Astrocyte (in vitro differentiated cells and primary cell): ENCODE data around the gene ETV4. TPM values are rescaled to one million over a fixed set of nuclear protein-coding genes. Genes with fewer than 3 reads are reported as not detected.
A peak's percentile ranks its signal among the peaks of the same experiment; 100 is the strongest.

Experiments
- DNase-seq: peaks from one replicate; pipeline ENCODE4 v3.0.0-alpha.2; 2010; ENCODE audit warnings: low read depth
- FAIRE-seq: peaks from 2 replicates; lab custom pipeline; 2011; peaks lifted over from hg19 to GRCh38; lab: Jason Lieb, UNC
- H2AFZ ChIP-seq: 2 replicates; pipeline ENCODE4 v1.6.0; 2012; ENCODE audit warnings: low read depth, low read length, inconsistent platforms
- H3K27ac ChIP-seq: 2 replicates; pipeline ENCODE4 v1.5.1; 2011; ENCODE audit warnings: low read depth, low read length, inconsistent platforms
- H3K27me3 ChIP-seq: 2 replicates; pipeline ENCODE4 v1.6.0; 2011; ENCODE audit warnings: low read length, inconsistent platforms; ENCODE audit not compliant: insufficient read depth
- H3K36me3 ChIP-seq: 2 replicates; pipeline ENCODE4 v1.5.1; 2011; ENCODE audit warnings: low read length, inconsistent platforms; ENCODE audit not compliant: insufficient read depth
- H3K4me1 ChIP-seq: 2 replicates; pipeline ENCODE4 v1.5.1; 2011; ENCODE audit warnings: low read length, inconsistent platforms; ENCODE audit not compliant: insufficient read depth
- H3K4me2 ChIP-seq: 2 replicates; pipeline ENCODE4 v1.6.0; 2012; ENCODE audit warnings: low read length, inconsistent platforms
- H3K4me3 ChIP-seq: 2 replicates; pipeline ENCODE4 v1.5.1; 2011; ENCODE audit warnings: low read depth, mild to moderate bottlenecking, low read length, inconsistent platforms; ENCODE audit not compliant: insufficient read depth
- H3K79me2 ChIP-seq: 2 replicates; pipeline ENCODE4 v1.6.0; 2012; ENCODE audit warnings: mild to moderate bottlenecking, low read length, inconsistent platforms; ENCODE audit not compliant: insufficient read depth
- H3K9ac ChIP-seq: 2 replicates; pipeline ENCODE4 v1.6.0; 2012; ENCODE audit warnings: mild to moderate bottlenecking, low read length, inconsistent platforms
- H3K9me3 ChIP-seq: 2 replicates; pipeline ENCODE4 v1.5.1; 2012; ENCODE audit warnings: low read depth, mild to moderate bottlenecking, low read length, inconsistent platforms; ENCODE audit not compliant: insufficient read depth
- H4K20me1 ChIP-seq: 2 replicates; pipeline ENCODE4 v1.6.0; 2012; ENCODE audit warnings: low read length, inconsistent platforms; ENCODE audit not compliant: insufficient read depth
- H3K27ac Mint-ChIP-seq: one replicate; pipeline ENCODE4 v1.8.0; 2021; ENCODE audit warnings: mild to moderate bottlenecking, mixed read lengths; ENCODE audit not compliant: unreplicated experiment
- H3K27me3 Mint-ChIP-seq: one replicate; pipeline ENCODE4 v1.8.0; 2021; ENCODE audit warnings: low read depth, mixed read lengths; ENCODE audit not compliant: unreplicated experiment
- H3K36me3 Mint-ChIP-seq: one replicate; pipeline ENCODE4 v1.8.0; 2021; ENCODE audit warnings: low read depth, mixed read lengths; ENCODE audit not compliant: unreplicated experiment
- H3K4me1 Mint-ChIP-seq: one replicate; pipeline ENCODE4 v1.8.0; 2021; ENCODE audit warnings: low read depth, mixed read lengths; ENCODE audit not compliant: unreplicated experiment
- H3K4me3 Mint-ChIP-seq: one replicate; pipeline ENCODE4 v1.8.0; 2021; ENCODE audit warnings: mild to moderate bottlenecking, moderate library complexity, mixed read lengths; ENCODE audit not compliant: unreplicated experiment
- H3K9me3 Mint-ChIP-seq: one replicate; pipeline ENCODE4 v1.8.0; 2021; ENCODE audit warnings: mild to moderate bottlenecking, mixed read lengths; ENCODE audit not compliant: unreplicated experiment
- EZH2 ChIP-seq: IDR thresholded peaks from 2 replicates; pipeline ENCODE4 v1.6.1; 2012; ENCODE audit warnings: mild to moderate bottlenecking, low read length, inconsistent platforms; ENCODE audit not compliant: insufficient read depth
- total RNA-seq: library from RNA; stranded (reverse); gene quantifications from 2 replicates; pipeline ENCODE4 v1.2.1, GENCODE V29; 2021
- TF ChIP-seq, protein P1 (sequence below): IDR thresholded peaks from 2 replicates; pipeline ENCODE4 v1.5.1; 2011; ENCODE audit warnings: low read depth, mild to moderate bottlenecking, inconsistent platforms, low read length, moderate library complexity; ENCODE audit not compliant: insufficient read depth

ETV4 gene
- total RNA-seq, 1 donor from 2014 or later: 11.4 TPM

DNA sequence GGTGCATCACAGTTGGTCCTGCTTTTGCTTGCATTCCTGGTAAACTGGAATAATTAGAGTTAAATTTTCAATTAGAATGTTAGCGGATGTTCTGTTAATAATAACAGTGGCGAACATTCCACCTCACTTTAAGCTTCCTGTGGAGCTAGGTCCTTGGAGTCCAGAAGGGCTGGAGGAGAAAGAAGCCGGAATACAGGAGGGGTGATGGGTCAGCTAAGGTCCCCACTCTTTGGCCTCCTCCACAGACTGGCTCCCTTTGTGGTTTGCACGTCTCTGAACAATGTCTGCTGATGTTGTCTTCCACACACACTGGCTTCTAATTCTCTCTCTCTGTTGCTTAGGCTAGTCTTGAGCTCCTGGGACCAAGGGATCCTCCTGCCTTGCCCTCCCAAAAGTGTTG lies 35.0 kb upstream of the ETV4 start:
- Mint-ChIP-seq H3K4me1 (peaks cover 38% of the 10 kb centered on the region), H3K27ac (peak overlapping the region; percentile 79), H3K9me3 (peaks cover 5% of the 10 kb centered on the region), H3K4me3 (peak overlapping the region; percentile 63), H3K36me3 (peaks cover 3% of the 10 kb centered on the region), H3K27me3 (peaks cover 12% of the 10 kb centered on the region)
- TF ChIP-seq EZH2: no peak
- TF ChIP-seq, protein P1, sequence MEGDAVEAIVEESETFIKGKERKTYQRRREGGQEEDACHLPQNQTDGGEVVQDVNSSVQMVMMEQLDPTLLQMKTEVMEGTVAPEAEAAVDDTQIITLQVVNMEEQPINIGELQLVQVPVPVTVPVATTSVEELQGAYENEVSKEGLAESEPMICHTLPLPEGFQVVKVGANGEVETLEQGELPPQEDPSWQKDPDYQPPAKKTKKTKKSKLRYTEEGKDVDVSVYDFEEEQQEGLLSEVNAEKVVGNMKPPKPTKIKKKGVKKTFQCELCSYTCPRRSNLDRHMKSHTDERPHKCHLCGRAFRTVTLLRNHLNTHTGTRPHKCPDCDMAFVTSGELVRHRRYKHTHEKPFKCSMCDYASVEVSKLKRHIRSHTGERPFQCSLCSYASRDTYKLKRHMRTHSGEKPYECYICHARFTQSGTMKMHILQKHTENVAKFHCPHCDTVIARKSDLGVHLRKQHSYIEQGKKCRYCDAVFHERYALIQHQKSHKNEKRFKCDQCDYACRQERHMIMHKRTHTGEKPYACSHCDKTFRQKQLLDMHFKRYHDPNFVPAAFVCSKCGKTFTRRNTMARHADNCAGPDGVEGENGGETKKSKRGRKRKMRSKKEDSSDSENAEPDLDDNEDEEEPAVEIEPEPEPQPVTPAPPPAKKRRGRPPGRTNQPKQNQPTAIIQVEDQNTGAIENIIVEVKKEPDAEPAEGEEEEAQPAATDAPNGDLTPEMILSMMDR: no peak
- H4K20me1 ChIP-seq: no peaks in the 10 kb centered on the region
- H3K9me3 ChIP-seq: no peaks in the 10 kb centered on the region
- H3K4me1 ChIP-seq: peaks cover 29% of the 10 kb centered on the region
- H3K27me3 ChIP-seq: no peaks in the 10 kb centered on the region
- no peak overlapping the region for H3K4me3 ChIP-seq
- DNase-seq: no peak
- H3K79me2 ChIP-seq: no peaks in the 10 kb centered on the region
- FAIRE-seq: no peak
- no peaks in the 10 kb centered on the region for H3K36me3 ChIP-seq
- no peak overlapping the region for H3K9ac ChIP-seq
- no peak overlapping the region for H3K4me2 ChIP-seq
- H2AFZ ChIP-seq: no peak overlapping the region
- no peak overlapping the region for H3K27ac ChIP-seq

DNA sequence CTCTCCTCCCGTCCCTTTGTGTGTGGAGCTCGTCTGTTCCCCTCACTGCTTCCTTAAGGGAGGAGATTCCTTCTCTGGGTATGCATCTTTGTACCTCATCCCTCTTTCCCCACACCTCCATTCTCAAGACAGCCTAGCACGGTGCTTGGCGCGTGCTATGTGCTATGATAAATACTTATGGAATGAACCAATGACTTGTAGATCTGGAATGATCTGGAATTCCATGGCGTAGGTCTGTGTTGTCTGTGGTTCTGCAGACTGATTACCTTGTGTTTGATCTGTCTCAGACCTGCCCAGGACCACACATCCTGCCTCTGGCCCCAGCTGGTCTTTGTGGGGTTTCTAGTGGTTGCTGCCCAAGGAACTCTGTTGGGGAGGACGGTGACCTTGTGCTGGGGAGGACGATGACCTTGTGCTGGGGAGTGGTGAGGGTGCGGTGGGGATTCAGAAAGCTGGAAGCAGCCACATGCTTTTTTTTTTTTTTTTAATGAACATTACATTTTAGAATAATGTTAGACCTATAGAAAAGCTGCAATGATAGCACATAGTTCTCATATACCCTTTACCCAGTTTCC lies 33.5 kb upstream of the ETV4 start:
- Histone ChIP-seq H3K36me3 (no peaks in the 10 kb centered on the region), H3K27me3 (no peaks in the 10 kb centered on the region), H3K4me2 (peak overlapping the region; percentile 60), H3K27ac (peak overlapping the region; percentile 76), H3K4me3 (no peak overlapping the region), H3K9ac (peak overlapping the region; percentile 67), H3K4me1 (peaks cover 38% of the 10 kb centered on the region), H3K79me2 (no peaks in the 10 kb centered on the region), H2AFZ (peak overlapping the region; percentile 6), H3K9me3 (no peaks in the 10 kb centered on the region), H4K20me1 (no peaks in the 10 kb centered on the region)
- peaks cover 15% of the 10 kb centered on the region for H3K27me3 Mint-ChIP-seq
- peak; percentile 9 for FAIRE-seq
- peaks cover 46% of the 10 kb centered on the region for H3K4me1 Mint-ChIP-seq
- TF ChIP-seq, protein P1: no peak
- TF ChIP-seq EZH2: no peak
- DNase-seq: peak; percentile 98
- H3K9me3 Mint-ChIP-seq: peaks cover 5% of the 10 kb centered on the region
- H3K36me3 Mint-ChIP-seq: peaks cover 3% of the 10 kb centered on the region
- peak overlapping the region; percentile 79 for H3K27ac Mint-ChIP-seq
- no peak overlapping the region for H3K4me3 Mint-ChIP-seq
